ENCODE data around the gene DEXI.

- TF ChIP-seq SIN3A (IDR thresholded peaks at IDR 0.05; ENCODE audit: borderline replicate concordance, insufficient read depth, low read length) (no peak), TAF1 (IDR thresholded peaks at IDR 0.05; ENCODE audit: borderline replicate concordance, insufficient read depth, low read length) (no peak), POLR2AphosphoS5 (IDR thresholded peaks at IDR 0.05; ENCODE audit: low read depth, low read length) (no peak), FOXP2 (optimal IDR thresholded peaks at IDR 0.05; ENCODE audit: borderline replicate concordance, extremely low read depth, extremely low read length, insufficient read depth) (no peak), REST (IDR thresholded peaks at IDR 0.05; ENCODE audit: insufficient read depth in 1 of 2, low read depth in 2 of 2, low read length in 2 of 2) (no peak)
These were observed 23.3 kb upstream of the DEXI start for GRCh38 chr16:10965440-10966061.

Data from PFSK-1 (cell line).